Loucy (cell line): ENCODE results near the gene SLC39A11.

ENCODE experiments used
- H2AFZ ChIP-seq: fragments of 200-600 bp; sonication (generic); 2 replicates; pipeline ENCODE4 v1.6.0; 2016; ENCODE audit warnings: antibody characterized with exemption, mild to moderate bottlenecking, low read length, moderate library complexity
- H3F3A ChIP-seq: fragments of 200-600 bp; 2 replicates; pipeline ENCODE4 v1.6.0; 2016; ENCODE audit warnings: antibody characterized with exemption, low read depth, mild to moderate bottlenecking
- H3K27me3 ChIP-seq: fragments of 200-600 bp; sonication (generic); 2 replicates; pipeline ENCODE4 v1.6.1; 2014; ENCODE audit warnings: low read length, mild to moderate bottlenecking; ENCODE audit not compliant: insufficient read depth, poor library complexity, severe bottlenecking
- H3K36me3 ChIP-seq: fragments of 200-600 bp; sonication (generic); 2 replicates; pipeline ENCODE4 v1.6.1; 2016; ENCODE audit warnings: low read length; ENCODE audit not compliant: insufficient read depth
- H3K4me1 ChIP-seq: fragments of 200-600 bp; sonication (generic); 2 replicates; pipeline ENCODE4 v1.5.1; 2014; ENCODE audit warnings: low read length, mild to moderate bottlenecking; ENCODE audit not compliant: insufficient read depth, poor library complexity, severe bottlenecking
- H3K4me2 ChIP-seq: fragments of 200-600 bp; sonication (generic); 2 replicates; pipeline ENCODE4 v1.6.0; 2014; ENCODE audit warnings: antibody characterized with exemption, low read length, low read depth, mild to moderate bottlenecking; ENCODE audit not compliant: poor library complexity, severe bottlenecking
- H3K4me3 ChIP-seq: fragments of 200-600 bp; sonication (generic); 2 replicates; pipeline ENCODE4 v1.5.1; 2014; ENCODE audit warnings: low read length, mild to moderate bottlenecking, mixed read lengths; ENCODE audit not compliant: poor library complexity, severe bottlenecking
- H3K79me2 ChIP-seq: fragments of 200-600 bp; sonication (generic); 2 replicates; pipeline ENCODE4 v1.6.1; 2014; ENCODE audit warnings: low read length; ENCODE audit not compliant: insufficient read depth
- H3K9ac ChIP-seq: fragments of 200-600 bp; sonication (generic); 2 replicates; pipeline ENCODE4 v1.6.0; 2014; ENCODE audit warnings: mild to moderate bottlenecking, low read depth, low read length, moderate library complexity; ENCODE audit not compliant: poor library complexity, severe bottlenecking
- H3K9me2 ChIP-seq: fragments of 200-600 bp; sonication (generic); replicated peaks from 2 replicates; pipeline ENCODE4 v1.6.1; 2016; ENCODE audit warnings: low read depth, low read length, mixed read lengths
- H3K9me3 ChIP-seq: fragments of 200-600 bp; sonication (generic); 2 replicates; pipeline ENCODE4 v1.6.1; 2014; ENCODE audit warnings: mild to moderate bottlenecking, antibody characterized with exemption, low read length, low read depth; ENCODE audit not compliant: insufficient read depth
- H4K20me1 ChIP-seq: fragments of 200-600 bp; sonication (generic); 2 replicates; pipeline ENCODE4 v1.6.0; 2014; ENCODE audit warnings: antibody characterized with exemption, low read length, mild to moderate bottlenecking; ENCODE audit not compliant: insufficient read depth, poor library complexity, severe bottlenecking
- EZH2phosphoT487 ChIP-seq: fragments of 200-600 bp; IDR thresholded peaks from 2 replicates; pipeline ENCODE4 v1.6.1; 2018; ENCODE audit warnings: antibody characterized with exemption, mild to moderate bottlenecking, moderate library complexity, borderline replicate concordance
- TF ChIP-seq, protein P1 (sequence below): fragments of 200-600 bp; sonication (generic); conservative IDR thresholded peaks from 2 replicates; pipeline ENCODE4 v1.5.1; 2014; ENCODE audit warnings: mild to moderate bottlenecking, antibody characterized with exemption, low read length

SLC39A11 gene

GRCh38 chr17:72989074-72989610, 103.3 kb downstream of the SLC39A11 start:
- Histone ChIP-seq H3K9ac (no peak overlapping the region), H3K4me2 (no peak overlapping the region), H2AFZ (no peak overlapping the region), H3K4me3 (no peak overlapping the region), H3K4me1 (peaks cover 12% of the 10 kb centered on the region), H4K20me1 (no peaks in the 10 kb centered on the region), H3K9me3 (no peaks in the 10 kb centered on the region), H3K36me3 (no peaks in the 10 kb centered on the region), H3K27me3 (no peaks in the 10 kb centered on the region), H3K79me2 (no peaks in the 10 kb centered on the region), H3F3A (no peaks in the 10 kb centered on the region), H3K9me2 (no peaks in the 10 kb centered on the region)
- TF ChIP-seq, protein P1, sequence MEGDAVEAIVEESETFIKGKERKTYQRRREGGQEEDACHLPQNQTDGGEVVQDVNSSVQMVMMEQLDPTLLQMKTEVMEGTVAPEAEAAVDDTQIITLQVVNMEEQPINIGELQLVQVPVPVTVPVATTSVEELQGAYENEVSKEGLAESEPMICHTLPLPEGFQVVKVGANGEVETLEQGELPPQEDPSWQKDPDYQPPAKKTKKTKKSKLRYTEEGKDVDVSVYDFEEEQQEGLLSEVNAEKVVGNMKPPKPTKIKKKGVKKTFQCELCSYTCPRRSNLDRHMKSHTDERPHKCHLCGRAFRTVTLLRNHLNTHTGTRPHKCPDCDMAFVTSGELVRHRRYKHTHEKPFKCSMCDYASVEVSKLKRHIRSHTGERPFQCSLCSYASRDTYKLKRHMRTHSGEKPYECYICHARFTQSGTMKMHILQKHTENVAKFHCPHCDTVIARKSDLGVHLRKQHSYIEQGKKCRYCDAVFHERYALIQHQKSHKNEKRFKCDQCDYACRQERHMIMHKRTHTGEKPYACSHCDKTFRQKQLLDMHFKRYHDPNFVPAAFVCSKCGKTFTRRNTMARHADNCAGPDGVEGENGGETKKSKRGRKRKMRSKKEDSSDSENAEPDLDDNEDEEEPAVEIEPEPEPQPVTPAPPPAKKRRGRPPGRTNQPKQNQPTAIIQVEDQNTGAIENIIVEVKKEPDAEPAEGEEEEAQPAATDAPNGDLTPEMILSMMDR, result no peak
- no peak for TF ChIP-seq EZH2phosphoT487

DNA sequence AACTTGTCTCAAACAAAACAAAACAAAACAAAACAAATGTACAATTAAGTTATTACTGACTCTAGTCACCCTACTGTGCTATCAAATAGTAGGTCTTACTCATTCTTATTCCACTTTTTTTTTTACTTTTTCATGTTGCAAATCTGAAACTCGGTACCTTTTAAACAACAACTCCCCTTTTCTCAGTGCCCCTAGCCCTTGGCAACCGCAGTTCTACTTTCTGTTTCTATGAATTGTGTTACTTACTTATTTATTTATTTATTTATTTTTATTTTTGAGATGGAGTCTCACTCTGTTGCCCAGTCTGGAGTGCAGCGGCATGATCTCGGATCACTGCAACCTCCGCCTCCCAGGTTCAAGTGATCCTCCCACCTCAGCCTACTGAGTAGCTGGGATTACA, 104.0 kb downstream of the SLC39A11 start:
- Histone ChIP-seq H3K9me2 (no peaks in the 10 kb centered on the region), H4K20me1 (no peaks in the 10 kb centered on the region)

GRCh38 chr17:72987166-72987565, 105.3 kb downstream of the SLC39A11 start:
- H4K20me1 ChIP-seq, result no peaks in the 10 kb centered on the region
- H3F3A ChIP-seq, result no peaks in the 10 kb centered on the region
- no peaks in the 10 kb centered on the region for H3K9me2 ChIP-seq
- no peak overlapping the region for H3K4me3 ChIP-seq
- no peaks in the 10 kb centered on the region for H3K9me3 ChIP-seq
- TF ChIP-seq, protein P1, result no peak
- peaks cover under 1% of the 10 kb centered on the region for H3K4me1 ChIP-seq
- H2AFZ ChIP-seq, result no peak overlapping the region
- no peaks in the 10 kb centered on the region for H3K79me2 ChIP-seq
- no peaks in the 10 kb centered on the region for H3K27me3 ChIP-seq
- no peak overlapping the region for H3K4me2 ChIP-seq
- H3K36me3 ChIP-seq, result no peaks in the 10 kb centered on the region
- H3K9ac ChIP-seq, result no peak overlapping the region

More for the DNA sequence above, 104.0 kb downstream of the SLC39A11 start:
- Histone ChIP-seq H3K4me1 (peaks cover 12% of the 10 kb centered on the region), H2AFZ (no peak overlapping the region), H3F3A (no peaks in the 10 kb centered on the region), H3K36me3 (no peaks in the 10 kb centered on the region), H3K4me3 (no peak overlapping the region), H3K9me3 (no peaks in the 10 kb centered on the region), H3K4me2 (no peak overlapping the region), H3K9ac (no peak overlapping the region), H3K27me3 (no peaks in the 10 kb centered on the region), H3K79me2 (no peaks in the 10 kb centered on the region)
- no peak for TF ChIP-seq EZH2phosphoT487
- TF ChIP-seq, protein P1, result no peak
